Activated CD8-positive, alpha-beta T cell treated with anti-CD3 and anti-CD28 coated beads, Interleukin-2, amount 10 ng/mL, durations not matched to agents 7 days and 5 days (primary cell): ENCODE results near the gene DNAJB11. TPM values are rescaled to one million over a fixed set of nuclear protein-coding genes. Genes with fewer than 3 reads are reported as not detected.

Source experiments
- ATAC-seq: fragments of 150-1000 bp; cut with Tn5 transposase; one replicate; pipeline ENCODE4 v1.10.0; 2021; ENCODE audit warnings: moderate library complexity
- CTCF ChIA-PET: fragments of 350-600 bp; sonication (Branson Sonifier 250); formaldehyde crosslinking; loops from one replicate; lab custom pipeline; 2021; ENCODE audit warnings: antibody characterized with exemption; lab: Charles Lee
- POLR2A ChIA-PET: fragments of 350-600 bp; sonication (Branson Sonifier 250); formaldehyde crosslinking; loops from one replicate; lab custom pipeline; 2021; ENCODE audit warnings: antibody characterized with exemption; lab: Charles Lee
- DNase-seq: peaks from one replicate; pipeline ENCODE4 v3.0.0-alpha.2; 2020
- H3K27ac Mint-ChIP-seq: one replicate; pipeline ENCODE4 v1.8.0; 2021; ENCODE audit warnings: mild to moderate bottlenecking, mixed read lengths
- H3K27me3 Mint-ChIP-seq: one replicate; pipeline ENCODE4 v1.8.0; 2021; ENCODE audit warnings: low read depth, mixed read lengths
- H3K36me3 Mint-ChIP-seq: one replicate; pipeline ENCODE4 v1.8.0; 2021; ENCODE audit warnings: low read depth, mixed read lengths
- H3K4me1 Mint-ChIP-seq: one replicate; pipeline ENCODE4 v1.8.0; 2021; ENCODE audit warnings: low read depth, mixed read lengths
- H3K4me3 Mint-ChIP-seq: one replicate; pipeline ENCODE4 v1.8.0; 2021; ENCODE audit warnings: mild to moderate bottlenecking, mixed read lengths
- H3K9me3 Mint-ChIP-seq: one replicate; pipeline ENCODE4 v1.8.0; 2022; ENCODE audit warnings: mixed read lengths; ENCODE audit not compliant: insufficient read depth
- total RNA-seq, 2 experiments: library from RNA; stranded (reverse); gene quantifications; one replicate each; pipeline ENCODE4 v1.2.3, GENCODE V29; 2021

The DNAJB11 gene
- total RNA-seq, 2 experiments from 2014 or later: 55.9 to 56.5 TPM

- ChIA-PET CTCF (interaction anchor here (0.9 to 1.8 kb wide), 4 partner anchors 18 to 225 kb away, joined by 3 to 10 read pairs (median 4); no protein-coding TSS in a partner anchor), POLR2A (interaction anchor here (0.7 kb wide), 1 partner anchor 187 kb away, joined by 3 read pairs; the partner anchor contains the start of gene EIF4A2)
- H3K27ac Mint-ChIP-seq: no peak overlapping the region
- no peaks in the 10 kb centered on the region for H3K4me1 Mint-ChIP-seq
- H3K9me3 Mint-ChIP-seq: no peaks in the 10 kb centered on the region
- ATAC-seq: no peak
- H3K27me3 Mint-ChIP-seq: peaks cover 4% of the 10 kb centered on the region
- no peaks in the 10 kb centered on the region for H3K36me3 Mint-ChIP-seq
- no peak for DNase-seq
- H3K4me3 Mint-ChIP-seq: no peak overlapping the region
Observed at GRCh38 chr3:186596568-186597287, 26.2 kb downstream of the DNAJB11 start.

- Mint-ChIP-seq H3K9me3 (no peaks in the 10 kb centered on the region), H3K4me1 (no peaks in the 10 kb centered on the region), H3K4me3 (no peak overlapping the region), H3K36me3 (no peaks in the 10 kb centered on the region), H3K27me3 (peaks cover 3% of the 10 kb centered on the region), H3K27ac (no peak overlapping the region)
- ATAC-seq: no peak
- ChIA-PET POLR2A (no interaction called here), CTCF (interaction anchor here (1.1 kb wide), 1 partner anchor 17 kb away, joined by 3 read pairs; no protein-coding TSS in a partner anchor)
- DNase-seq: no peak
Observed at GRCh38 chr3:186598108-186598784, 27.7 kb downstream of the DNAJB11 start.

DNA sequence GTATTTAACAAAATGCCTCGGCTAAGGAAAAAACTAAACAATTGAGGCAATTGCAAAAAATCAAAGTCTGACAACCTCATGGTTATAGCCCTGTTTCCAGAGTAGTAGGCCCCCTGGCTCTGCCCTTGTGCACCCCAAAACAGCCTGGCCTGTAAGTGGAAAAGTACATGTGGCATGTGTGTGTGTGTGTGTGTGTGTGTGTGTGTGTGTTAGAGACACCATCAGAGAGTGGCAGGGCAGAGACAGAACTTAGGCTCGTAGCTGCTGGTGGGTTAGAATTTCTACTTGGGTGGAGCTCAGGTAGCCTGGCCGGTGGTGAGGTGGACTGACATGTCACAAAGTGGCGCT lies 28.2 kb downstream of the DNAJB11 start:
- ATAC-seq (no peak), DNase-seq (no peak)
- H3K4me1 Mint-ChIP-seq: no peaks in the 10 kb centered on the region
- ChIA-PET CTCF (interaction anchor here (1.1 kb wide), 1 partner anchor 16 kb away, joined by 3 read pairs; no protein-coding TSS in a partner anchor), POLR2A (no interaction called here)
- no peak overlapping the region for H3K4me3 Mint-ChIP-seq
- peaks cover 2% of the 10 kb centered on the region for H3K27me3 Mint-ChIP-seq
- H3K9me3 Mint-ChIP-seq: no peaks in the 10 kb centered on the region
- H3K36me3 Mint-ChIP-seq: no peaks in the 10 kb centered on the region
- no peak overlapping the region for H3K27ac Mint-ChIP-seq

- no peaks in the 10 kb centered on the region for H3K36me3 Mint-ChIP-seq
- no peaks in the 10 kb centered on the region for H3K9me3 Mint-ChIP-seq
- no peak overlapping the region for H3K4me3 Mint-ChIP-seq
- ChIA-PET CTCF (interaction anchor here (1.1 to 2.9 kb wide), 3 partner anchors 16 to 59 kb away, joined by 3 to 13 read pairs (median 4); no protein-coding TSS in a partner anchor), POLR2A (no interaction called here)
- no peak for DNase-seq
- no peaks in the 10 kb centered on the region for H3K4me1 Mint-ChIP-seq
- ATAC-seq: no peak
- H3K27me3 Mint-ChIP-seq: peaks cover 2% of the 10 kb centered on the region
- no peak overlapping the region for H3K27ac Mint-ChIP-seq
Observed at GRCh38 chr3:186599142-186599784, 28.7 kb downstream of the DNAJB11 start.

GRCh38 chr3:186599785-186600166 lies 29.3 kb downstream of the DNAJB11 start:
- H3K4me3 Mint-ChIP-seq: no peak overlapping the region
- H3K9me3 Mint-ChIP-seq: no peaks in the 10 kb centered on the region
- ATAC-seq (no peak), DNase-seq (no peak)
- POLR2A ChIA-PET: no interaction called here
- H3K27me3 Mint-ChIP-seq: peaks cover 2% of the 10 kb centered on the region
- no peaks in the 10 kb centered on the region for H3K4me1 Mint-ChIP-seq
- H3K27ac Mint-ChIP-seq: no peak overlapping the region
- CTCF ChIA-PET: interaction anchor here (1.7 to 2.9 kb wide), 2 partner anchors 15 to 59 kb away, joined by 4 to 13 read pairs; no protein-coding TSS in a partner anchor
- no peaks in the 10 kb centered on the region for H3K36me3 Mint-ChIP-seq

DNA sequence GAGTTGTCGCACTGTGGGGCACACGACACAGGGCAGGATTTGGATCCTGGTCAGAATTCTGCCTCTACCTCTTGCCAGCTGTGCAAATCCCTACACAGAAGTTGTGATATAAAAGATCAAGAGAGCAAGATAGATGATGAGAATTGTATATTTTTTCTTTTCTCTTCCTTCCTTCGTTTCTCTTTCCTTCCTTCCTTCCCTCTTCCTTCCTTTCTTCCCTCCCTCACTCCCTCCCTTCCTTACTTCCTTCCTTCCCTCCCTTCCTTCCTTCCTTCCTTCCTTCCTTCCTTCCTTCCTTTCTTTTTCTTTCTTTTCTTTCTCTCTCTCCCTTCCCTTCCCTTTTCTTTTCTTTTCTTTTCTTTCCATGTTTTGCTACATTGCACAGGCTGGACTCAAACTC lies 30.4 kb downstream of the DNAJB11 start:
- no peak for ATAC-seq
- Mint-ChIP-seq H3K27ac (no peak overlapping the region), H3K27me3 (no peaks in the 10 kb centered on the region), H3K4me3 (no peak overlapping the region), H3K36me3 (no peaks in the 10 kb centered on the region), H3K9me3 (no peaks in the 10 kb centered on the region), H3K4me1 (no peaks in the 10 kb centered on the region)
- ChIA-PET POLR2A (no interaction called here), CTCF (interaction anchor here (1.7 to 2.9 kb wide), 3 partner anchors 14 to 60 kb away, joined by 4 to 13 read pairs (median 9); no protein-coding TSS in a partner anchor)
- no peak for DNase-seq

DNA sequence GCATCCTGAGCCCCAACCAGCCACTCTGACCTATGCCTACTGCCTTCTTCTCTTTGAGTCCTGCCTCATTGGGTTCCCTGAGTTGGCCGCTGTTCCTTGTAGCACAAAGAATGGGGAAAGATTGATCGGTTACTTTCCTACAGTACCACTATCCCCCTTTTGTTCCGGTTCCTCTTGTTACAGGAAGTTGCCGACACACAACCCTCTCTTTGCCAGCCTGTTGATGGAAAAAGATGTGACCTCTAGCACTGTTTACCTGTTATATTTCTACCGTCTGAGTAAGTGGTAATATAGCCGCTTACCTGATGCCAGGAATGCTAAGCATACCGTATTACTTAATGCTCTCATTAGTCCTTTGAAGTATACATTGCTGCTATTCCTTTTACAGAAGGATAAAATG lies 32.6 kb downstream of the DNAJB11 start:
- ATAC-seq (no peak), DNase-seq (no peak)
- Mint-ChIP-seq H3K9me3 (no peaks in the 10 kb centered on the region), H3K4me3 (no peak overlapping the region), H3K27ac (no peak overlapping the region), H3K36me3 (no peaks in the 10 kb centered on the region), H3K27me3 (peaks cover 2% of the 10 kb centered on the region), H3K4me1 (no peaks in the 10 kb centered on the region)
- CTCF ChIA-PET: interaction anchor here (1.2 to 2.7 kb wide), 2 partner anchors 11 to 14 kb away, joined by 8 to 26 read pairs; no protein-coding TSS in a partner anchor
- POLR2A ChIA-PET: no interaction called here

- DNase-seq (no peak), ATAC-seq (no peak)
- H3K27me3 Mint-ChIP-seq: peaks cover 2% of the 10 kb centered on the region
- ChIA-PET POLR2A (no interaction called here), CTCF (interaction anchor here (0.6 to 2.7 kb wide), 4 partner anchors 9 to 628 kb away, joined by 3 to 26 read pairs (median 6); no protein-coding TSS in a partner anchor)
- H3K4me3 Mint-ChIP-seq: no peak overlapping the region
- no peaks in the 10 kb centered on the region for H3K36me3 Mint-ChIP-seq
- H3K9me3 Mint-ChIP-seq: no peaks in the 10 kb centered on the region
- no peaks in the 10 kb centered on the region for H3K4me1 Mint-ChIP-seq
- no peak overlapping the region for H3K27ac Mint-ChIP-seq
Observed at GRCh38 chr3:186605078-186605477, 34.6 kb downstream of the DNAJB11 start.

- no peaks in the 10 kb centered on the region for H3K4me1 Mint-ChIP-seq
- no peaks in the 10 kb centered on the region for H3K36me3 Mint-ChIP-seq
- ATAC-seq (no peak), DNase-seq (no peak)
- no peaks in the 10 kb centered on the region for H3K9me3 Mint-ChIP-seq
- no peak overlapping the region for H3K27ac Mint-ChIP-seq
- POLR2A ChIA-PET: no interaction called here
- CTCF ChIA-PET: interaction anchor here (1.0 to 2.7 kb wide), 3 partner anchors 8 to 216 kb away, joined by 3 to 26 read pairs (median 7); no protein-coding TSS in a partner anchor
- no peak overlapping the region for H3K4me3 Mint-ChIP-seq
- peaks cover 2% of the 10 kb centered on the region for H3K27me3 Mint-ChIP-seq
Observed at GRCh38 chr3:186605561-186606545, 35.3 kb downstream of the DNAJB11 start.

GRCh38 chr3:186608624-186609215 lies 38.2 kb downstream of the DNAJB11 start:
- ATAC-seq: no peak
- CTCF ChIA-PET: interaction anchor here (1.2 to 2.1 kb wide), 5 partner anchors 9 to 625 kb away, joined by 3 to 15 read pairs (median 4); no protein-coding TSS in a partner anchor
- peaks cover 17% of the 10 kb centered on the region for H3K27me3 Mint-ChIP-seq

More at GRCh38 chr3:186608624-186609215, 38.2 kb downstream of the DNAJB11 start:
- Mint-ChIP-seq H3K4me3 (no peak overlapping the region), H3K36me3 (no peaks in the 10 kb centered on the region), H3K4me1 (no peaks in the 10 kb centered on the region), H3K27ac (no peak overlapping the region), H3K9me3 (no peaks in the 10 kb centered on the region)
- DNase-seq: no peak
- POLR2A ChIA-PET: no interaction called here
